ENCODE data around the gene FGF11.

Gene FGF11

DNA sequence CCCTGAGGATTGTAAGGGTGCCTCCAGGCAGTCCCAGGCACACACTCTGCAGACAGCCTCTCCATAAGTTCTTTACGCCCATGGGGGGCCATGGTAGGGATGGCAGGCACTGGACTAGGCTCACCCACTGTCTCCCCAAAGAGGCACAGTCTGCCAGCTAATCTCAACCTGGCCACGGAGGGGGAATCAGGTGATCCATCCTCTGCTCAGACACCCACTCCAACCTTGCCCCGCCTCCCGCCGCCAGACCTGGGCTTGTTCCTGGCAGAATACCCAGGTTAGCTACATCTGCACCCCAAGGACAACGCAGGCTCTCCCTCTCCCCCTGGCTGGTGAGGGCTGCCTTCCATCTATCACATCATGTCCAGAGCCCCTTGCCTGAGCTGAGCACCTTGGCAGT, 30.4 kb upstream of the FGF11 start:
- no peak for DNase-seq

DNA sequence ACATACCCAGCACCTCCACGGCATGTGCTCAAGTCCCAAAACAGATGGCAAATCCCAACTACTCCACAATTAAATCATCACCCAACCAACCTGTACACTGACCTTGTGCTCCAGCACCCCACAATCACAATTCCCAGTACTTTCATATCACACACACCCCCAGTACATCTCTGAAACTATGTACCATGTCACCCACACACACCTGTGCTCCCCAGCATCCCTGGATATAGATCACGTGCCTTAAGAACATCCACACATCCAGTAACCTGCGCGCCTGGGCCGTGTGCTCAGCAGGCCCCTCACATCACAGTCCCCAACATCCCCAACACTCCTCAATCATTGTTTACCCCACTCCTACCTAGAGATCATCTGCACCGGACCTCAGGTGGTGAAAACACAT, 29.6 kb upstream of the FGF11 start:
- DNase-seq: no peak

DNA sequence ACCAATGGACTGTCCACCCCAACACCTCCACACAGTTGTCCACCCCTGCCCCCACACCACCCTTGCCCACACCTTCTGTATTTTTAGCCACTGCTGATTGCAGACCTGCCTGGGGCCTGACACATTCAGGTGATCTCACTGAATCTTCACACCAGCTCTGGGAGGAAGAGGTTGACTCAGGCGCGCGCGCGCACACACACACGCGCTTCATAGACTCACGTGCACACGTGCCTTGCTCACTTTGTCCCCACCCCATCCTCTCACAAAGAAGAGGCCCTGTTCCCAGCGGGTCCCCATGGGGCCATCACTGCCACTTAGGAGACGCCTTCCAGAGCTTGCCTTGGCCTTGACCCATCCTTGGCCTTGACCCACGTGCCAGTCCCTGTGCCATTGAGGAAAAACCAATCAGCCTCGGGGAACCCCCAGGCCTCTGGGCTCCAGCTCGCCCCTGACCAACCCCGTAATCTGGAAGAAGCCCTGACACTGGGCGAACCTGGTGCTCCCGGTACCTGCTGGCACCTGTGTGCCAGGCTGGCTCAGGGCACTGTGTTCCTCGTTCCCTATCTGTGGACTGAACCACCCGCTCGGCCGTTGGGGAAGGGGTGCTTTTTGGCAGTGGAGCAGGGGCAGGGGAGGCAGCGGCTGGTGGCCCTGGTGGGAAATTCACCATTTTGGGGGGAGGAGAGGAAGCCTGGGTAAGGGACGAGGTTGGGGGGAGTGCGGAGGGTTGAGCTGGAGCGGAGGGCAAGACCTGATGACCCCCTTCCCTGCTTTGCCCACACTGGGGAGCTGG, 28.5 kb upstream of the FGF11 start:
- DNase-seq: no peak

DNA sequence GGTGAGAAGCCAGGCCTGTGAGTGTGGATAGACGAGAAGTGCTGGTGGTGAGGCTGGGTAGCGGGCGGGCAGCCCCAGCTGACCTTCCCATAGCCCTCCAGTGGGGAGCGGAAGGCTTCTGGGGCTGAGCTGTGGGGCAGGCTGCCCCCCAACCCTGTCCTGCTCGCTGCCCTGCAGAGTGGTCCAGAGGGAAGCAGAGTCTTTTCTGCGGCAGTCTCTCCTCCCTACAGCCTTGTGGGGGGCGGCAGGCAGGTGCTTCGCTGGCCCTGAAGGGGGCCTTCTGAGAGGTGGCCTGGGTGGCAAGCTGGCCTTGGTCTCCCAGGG, 27.9 kb upstream of the FGF11 start:
- no peak for DNase-seq

DNA sequence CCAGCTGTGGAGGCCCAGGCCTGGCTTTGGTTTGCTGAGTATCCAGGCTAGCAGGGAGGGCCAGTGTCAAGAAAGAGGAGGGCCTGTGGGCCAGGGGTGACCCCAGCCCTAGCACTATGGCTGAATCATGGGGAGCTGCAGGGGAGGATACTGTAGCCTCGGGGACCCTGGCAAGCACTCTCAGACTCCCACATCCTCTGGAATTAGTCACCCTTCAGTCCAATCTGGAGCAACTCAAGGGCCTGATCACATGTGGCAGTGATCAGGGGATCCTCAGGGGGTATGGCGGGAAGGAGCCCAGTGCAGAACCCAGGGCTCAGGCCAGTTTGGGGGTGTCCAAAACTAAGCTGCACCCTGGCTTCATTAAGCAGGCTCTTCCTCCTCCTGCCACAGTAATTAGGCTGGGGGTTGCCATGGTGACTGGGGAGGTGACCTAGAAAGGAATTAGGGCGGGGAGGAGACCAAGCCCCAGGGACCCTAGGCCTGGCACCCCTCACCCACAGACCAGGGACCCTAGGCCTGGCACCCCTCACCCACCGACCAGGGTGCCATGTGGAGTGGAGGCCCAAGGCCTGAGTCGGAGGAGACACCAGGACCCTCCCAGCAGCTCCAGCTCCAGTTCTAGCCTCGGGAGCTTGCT, 25.8 kb upstream of the FGF11 start:
- no peak for DNase-seq

DNA sequence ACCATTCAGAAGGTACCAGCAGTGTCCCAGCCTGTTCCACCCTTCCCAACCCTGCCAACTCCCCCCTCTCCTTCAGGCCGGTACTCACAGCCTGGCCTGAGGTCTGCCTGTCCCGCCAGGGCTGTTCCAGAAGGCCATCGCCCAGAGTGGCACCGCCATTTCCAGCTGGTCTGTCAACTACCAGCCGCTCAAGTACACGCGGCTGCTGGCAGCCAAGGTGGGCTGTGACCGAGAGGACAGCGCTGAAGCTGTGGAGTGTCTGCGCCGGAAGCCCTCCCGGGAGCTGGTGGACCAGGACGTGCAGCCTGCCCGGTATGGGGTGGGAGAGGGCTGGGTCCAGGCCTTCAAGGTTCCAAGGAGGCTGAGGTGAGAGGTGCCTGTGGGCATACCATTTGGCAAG, 24.5 kb upstream of the FGF11 start:
- no peak for DNase-seq

DNA sequence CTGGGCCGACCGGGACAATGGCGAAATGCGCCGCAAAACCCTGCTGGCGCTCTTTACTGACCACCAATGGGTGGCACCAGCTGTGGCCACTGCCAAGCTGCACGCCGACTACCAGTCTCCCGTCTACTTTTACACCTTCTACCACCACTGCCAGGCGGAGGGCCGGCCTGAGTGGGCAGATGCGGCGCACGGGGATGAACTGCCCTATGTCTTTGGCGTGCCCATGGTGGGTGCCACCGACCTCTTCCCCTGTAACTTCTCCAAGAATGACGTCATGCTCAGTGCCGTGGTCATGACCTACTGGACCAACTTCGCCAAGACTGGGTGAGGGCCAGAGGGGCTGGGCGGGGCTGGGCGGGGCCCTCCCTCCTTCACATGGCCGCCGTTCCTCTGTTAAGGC, 23.5 kb upstream of the FGF11 start:
- DNase-seq: no peak

DNA sequence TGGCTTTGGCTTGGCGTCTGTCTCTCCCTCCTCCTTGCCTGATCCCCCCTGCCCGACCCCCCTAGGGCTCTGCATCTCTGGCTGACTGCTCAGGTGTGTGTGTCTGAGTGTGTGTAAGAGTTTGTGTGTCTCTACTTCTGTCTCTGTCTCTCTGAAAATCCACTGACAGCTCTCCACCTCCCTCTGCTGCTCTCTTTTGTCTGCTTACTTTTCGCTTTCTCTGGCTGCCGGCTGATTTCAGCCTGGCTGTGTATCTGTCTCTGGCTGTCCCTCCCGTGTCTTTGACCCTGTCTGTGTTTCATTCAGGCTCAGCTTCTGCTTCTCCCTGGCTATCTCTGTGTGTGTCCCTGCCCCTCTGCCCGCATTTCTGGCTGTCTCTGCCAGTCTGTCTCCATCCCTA, 23.0 kb upstream of the FGF11 start:
- DNase-seq: no peak

DNA sequence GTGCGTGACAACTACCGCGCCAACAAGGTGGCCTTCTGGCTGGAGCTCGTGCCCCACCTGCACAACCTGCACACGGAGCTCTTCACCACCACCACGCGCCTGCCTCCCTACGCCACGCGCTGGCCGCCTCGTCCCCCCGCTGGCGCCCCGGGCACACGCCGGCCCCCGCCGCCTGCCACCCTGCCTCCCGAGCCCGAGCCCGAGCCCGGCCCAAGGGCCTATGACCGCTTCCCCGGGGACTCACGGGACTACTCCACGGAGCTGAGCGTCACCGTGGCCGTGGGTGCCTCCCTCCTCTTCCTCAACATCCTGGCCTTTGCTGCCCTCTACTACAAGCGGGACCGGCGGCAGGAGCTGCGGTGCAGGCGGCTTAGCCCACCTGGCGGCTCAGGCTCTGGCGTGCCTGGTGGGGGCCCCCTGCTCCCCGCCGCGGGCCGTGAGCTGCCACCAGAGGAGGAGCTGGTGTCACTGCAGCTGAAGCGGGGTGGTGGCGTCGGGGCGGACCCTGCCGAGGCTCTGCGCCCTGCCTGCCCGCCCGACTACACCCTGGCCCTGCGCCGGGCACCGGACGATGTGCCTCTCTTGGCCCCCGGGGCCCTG, 22.2 kb upstream of the FGF11 start:
- no peak for DNase-seq

DNA sequence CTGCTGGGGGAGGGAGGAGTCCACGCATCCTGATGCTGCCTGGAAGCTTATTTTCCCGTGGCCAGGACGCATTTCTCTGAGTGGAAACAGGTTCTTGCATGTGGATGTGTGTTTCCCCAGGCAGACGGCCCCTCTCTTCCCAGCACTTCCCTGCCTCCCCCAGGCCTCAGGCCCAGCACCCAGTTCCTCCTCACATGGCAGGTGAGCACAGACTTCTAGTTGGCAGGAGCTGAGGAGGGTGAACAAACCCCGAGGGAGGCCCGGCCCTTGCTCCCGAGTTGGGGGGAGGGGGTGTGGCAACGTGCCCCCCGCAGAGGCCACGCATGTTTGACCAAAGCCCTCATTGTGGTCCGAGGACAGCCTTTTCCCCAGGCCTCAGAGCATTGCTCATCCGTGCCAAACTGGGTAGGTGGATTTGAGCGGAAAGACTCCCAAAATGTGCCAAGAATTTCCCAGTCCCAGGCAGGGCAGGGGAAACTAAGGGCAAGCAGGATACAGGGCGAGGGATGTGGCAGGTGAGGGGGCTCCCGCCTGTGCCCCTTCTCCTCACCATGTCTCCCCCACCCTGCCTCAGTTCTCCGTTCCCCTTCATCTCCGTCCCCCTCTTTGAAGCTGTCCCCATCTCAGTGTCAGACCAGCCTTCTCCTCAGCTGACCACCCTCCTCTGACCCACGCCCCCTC, 20.7 kb upstream of the FGF11 start:
- DNase-seq: no peak

DNA sequence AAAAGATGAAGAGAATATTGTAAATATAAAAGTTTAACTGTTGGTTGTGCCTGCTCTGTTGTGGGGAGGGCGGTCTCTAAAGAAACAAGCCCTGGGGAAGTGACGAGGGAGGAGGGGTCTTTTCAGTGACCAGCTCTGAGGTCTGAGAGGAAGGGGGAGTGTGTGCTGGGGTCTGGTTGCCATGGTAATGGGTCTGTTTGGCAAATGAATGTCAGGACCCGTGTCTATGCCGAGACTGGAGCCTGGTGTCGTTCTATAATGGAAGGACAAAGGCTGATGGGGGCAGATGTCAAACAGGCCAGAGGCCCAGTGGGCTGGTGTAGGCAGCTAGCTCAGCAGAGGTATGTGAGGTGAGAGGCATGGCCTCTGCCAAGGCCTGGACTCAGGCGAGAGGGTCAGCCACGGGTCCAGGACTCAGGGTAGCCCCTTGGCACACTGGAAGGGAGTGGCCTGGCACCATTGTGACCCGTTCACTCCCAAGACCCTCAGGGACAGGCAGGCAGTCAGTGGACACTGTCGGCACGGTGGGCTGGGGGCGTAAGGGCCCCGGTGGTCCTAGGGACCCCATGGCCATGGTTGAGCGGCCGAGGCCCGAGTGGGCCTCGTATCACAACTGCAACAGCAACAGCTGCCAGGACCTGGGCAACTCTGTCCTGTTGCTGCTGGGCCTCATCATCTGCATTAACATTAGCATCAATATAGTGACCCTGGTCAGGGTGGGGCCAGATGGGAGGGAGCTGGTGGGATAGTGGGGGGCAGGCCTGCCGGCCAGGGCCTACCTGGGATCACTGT, 19.3 kb upstream of the FGF11 start, which contains the start of gene SPEM1:
Gene SPEM1, plus strand, starts transcription at position 506 of the 792 bp plus-strand sequence. Its CDS starts 61 bp downstream, at position 567.
- DNase-seq: no peak

DNA sequence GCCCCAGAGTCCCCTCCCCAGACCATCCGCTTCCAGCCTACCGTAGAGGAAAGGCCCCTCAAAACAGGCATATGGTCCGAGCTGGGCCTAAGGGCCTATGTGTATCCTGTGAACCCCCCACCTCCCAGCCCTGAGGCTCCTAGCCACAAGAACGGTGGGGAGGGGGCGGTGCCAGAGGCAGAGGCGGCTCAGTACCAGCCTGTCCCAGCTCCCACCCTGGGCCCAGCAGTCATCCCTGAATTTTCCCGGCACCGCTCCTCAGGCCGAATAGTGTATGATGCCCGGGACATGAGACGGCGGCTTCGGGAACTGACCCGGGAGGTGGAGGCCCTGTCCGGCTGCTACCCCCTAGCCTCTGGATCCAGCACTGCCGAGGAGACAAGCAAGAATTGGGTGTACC, 18.1 kb upstream of the FGF11 start:
- no peak for DNase-seq

DNA sequence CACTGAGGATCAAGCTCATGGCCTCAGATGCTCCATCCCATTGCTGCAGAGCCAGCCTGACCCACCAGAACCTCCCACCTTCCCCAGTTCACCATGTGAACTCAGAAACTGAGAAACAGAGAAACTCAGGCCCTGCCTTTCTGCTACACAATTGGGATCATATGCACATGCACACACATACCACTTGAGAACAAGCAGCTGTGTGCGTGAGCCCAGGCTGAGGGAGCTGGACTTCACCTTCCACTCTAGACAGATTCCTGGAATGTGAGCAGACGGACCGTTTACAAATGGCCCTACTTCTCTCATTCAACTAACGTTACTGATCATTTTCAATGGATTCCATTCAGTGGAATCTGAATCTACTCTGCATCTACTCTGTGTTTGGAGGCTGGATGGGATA, 15.6 kb upstream of the FGF11 start:
- DNase-seq: no peak

DNA sequence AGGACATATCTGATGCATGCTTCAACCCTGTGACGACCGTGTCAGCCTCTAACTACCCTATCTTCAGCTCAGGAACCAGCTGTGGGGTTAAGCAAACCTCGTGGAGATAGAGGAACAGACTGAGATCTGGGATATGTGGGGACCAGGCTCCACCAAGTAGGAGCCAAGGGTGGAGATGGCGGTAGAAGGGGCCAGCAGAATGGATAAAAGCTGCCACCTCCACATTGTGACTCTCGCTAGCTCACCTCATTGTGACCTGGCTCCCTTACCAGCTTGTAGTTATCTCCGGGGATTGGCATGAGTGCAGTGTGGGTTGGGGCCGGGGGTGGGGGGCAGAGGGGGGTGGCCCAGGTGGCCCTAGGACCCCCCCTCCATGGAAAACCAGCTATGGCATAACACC, 14.0 kb upstream of the FGF11 start, which contains the start of gene SPEM2:
Gene SPEM2, plus strand, starts transcription at position 301 of the 400 bp plus-strand sequence. Its CDS starts 73 bp downstream, at position 374.
- no peak for DNase-seq

DNA sequence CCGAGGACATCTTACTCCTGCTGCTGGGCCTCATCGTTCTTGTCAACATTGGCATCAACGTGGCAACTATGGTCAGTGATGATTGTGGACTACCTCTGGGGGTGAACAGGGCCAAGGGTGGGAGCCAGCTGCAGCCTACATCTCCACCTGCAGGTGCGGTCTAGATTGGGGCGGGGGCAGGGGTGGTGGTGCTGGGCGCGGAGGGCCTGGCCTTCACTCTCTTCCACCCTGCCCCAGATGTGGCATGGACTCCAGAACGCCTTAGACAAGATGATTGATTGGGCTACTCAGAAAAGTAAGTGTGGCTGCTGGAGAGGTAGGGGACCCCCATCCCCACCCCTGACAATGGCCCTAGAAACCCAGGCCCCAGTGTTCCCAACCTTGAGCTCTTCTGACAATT, 13.6 kb upstream of the FGF11 start:
- no peak for DNase-seq

DNA sequence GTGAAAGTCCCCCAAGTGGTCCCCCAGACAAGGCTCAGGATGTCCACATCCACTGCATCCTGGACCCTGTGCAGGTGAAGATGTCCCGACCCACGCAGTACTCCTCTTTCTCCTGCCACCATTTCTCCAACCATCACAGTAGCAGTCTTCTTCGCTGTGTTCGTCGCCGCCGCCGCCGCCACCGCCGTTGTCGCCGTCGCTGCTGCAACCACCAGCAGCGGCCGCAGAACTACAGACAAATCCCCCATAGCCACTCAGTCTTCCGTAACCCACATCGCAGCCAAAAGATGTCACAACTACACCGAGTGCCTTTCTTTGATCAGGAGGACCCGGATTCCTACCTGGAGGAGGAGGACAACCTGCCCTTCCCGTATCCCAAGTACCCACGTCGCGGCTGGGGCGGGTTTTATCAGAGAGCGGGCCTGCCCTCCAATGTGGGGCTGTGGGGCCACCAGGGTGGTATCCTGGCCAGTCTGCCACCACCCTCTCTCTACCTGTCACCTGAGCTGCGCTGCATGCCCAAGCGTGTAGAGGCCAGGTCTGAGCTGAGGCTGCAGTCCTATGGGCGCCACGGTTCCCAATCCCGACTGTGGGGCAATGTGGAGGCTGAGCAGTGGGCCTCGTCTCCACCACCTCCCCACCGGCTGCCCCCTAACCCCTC, 13.0 kb upstream of the FGF11 start:
- no peak for DNase-seq

DNA sequence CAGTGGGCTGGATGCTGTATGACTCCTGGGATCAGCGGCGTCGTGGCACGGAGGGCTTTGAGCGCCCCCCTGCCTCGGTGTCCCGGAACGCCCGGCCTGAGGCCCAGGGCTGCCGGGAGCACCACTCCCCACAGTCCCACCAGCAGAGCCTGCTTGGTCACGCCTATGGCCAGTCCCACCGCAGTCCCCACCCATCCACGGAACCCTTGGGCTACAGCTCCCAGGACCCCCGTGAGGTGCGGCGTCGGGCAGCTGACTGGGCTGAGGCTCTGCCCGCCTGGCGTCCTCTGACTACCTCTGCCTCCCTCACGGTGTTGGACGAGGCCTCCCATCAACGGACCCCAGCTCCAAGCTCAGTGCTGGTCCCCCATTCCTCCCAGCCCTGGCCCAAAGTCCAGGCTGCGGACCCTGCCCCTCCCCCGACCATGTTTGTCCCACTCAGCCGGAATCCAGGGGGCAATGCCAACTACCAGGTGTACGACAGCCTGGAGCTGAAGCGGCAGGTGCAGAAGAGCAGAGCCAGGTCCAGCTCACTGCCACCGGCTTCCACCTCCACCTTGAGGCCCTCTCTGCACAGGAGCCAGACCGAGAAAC, 12.3 kb upstream of the FGF11 start:
- no peak for DNase-seq

DNA sequence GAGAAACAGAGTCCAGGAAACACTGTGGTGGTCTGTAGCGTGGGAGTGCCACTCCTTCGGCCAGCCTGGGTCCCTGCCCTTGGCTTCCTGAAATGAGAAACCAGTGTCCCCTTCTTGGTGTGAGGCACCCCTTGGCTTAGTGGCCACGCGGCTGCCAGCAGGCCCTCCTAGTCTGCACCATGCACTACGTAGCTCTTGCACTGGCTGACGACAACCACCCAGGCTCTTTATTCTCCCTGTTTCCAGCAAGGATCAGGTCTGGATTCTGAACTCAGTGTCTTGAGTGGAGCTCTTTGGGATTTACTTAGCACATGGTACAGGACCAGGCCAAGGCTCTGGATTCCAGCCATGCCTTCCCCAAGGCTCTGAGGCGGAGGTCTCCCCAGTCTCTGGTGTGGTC, 11.8 kb upstream of the FGF11 start:
- no peak for DNase-seq

DNA sequence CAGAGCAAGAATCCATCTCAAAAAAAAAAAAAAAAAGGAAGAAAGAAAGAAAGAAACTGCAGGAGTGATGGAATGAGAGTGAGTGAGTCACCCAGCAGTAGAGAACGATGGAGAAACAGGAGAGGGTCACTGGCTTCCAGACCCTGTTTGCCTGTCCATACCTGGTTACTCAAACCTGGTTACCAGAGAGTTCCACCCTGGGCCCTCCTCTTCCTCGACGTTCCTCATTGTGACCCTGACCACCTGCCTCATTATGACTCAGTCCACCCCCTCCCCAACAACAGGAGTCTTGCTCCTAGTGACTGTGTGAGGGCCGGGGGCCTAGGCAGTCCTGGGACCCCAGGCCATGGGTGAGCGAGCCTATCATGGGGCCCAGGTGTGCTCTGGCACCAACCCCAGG, 10.8 kb upstream of the FGF11 start, which contains the start of gene SPEM3:
Gene SPEM3, plus strand, starts transcription at position 301 of the 400 bp plus-strand sequence. Its CDS starts 46 bp downstream, at position 347.
- DNase-seq: no peak

DNA sequence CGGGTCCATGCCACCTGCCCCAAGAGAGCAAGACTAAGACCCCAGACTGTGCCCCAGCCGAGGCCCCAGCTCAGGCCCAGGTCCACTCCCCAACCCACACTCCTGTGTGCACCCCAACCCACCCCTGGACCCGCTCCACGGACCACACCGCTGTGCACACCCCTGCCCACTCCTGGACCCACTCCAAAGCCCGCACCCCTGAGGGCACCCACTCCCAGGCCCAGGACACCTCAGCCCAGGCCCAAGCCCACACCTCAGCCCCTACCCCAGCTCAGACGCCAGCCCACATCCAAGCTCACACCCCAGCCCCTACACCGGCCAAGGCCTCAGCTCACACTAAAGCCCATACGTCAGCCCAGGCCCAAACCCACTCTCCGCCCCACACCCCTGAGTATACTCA, 9.6 kb upstream of the FGF11 start:
- no peak for DNase-seq

DNA sequence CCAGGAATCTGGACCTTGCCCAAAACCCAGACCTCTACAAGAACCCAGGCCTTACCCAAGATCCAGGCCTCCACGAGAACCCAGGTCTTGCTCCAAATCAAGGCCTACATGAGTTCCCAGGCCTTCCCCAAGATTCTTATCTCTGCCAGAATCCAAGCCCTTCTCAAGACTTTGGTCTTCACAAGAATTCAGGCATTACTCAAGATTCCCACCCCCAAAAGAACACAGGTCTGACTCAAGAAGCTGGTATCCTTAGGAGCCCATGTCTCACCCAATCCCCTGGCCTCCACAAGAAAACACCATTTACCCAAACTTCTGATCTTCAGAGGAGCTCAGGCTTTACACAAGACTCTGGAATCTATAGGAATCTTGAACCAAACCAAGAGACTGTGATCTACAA, 8.1 kb upstream of the FGF11 start:
- no peak for DNase-seq

DNA sequence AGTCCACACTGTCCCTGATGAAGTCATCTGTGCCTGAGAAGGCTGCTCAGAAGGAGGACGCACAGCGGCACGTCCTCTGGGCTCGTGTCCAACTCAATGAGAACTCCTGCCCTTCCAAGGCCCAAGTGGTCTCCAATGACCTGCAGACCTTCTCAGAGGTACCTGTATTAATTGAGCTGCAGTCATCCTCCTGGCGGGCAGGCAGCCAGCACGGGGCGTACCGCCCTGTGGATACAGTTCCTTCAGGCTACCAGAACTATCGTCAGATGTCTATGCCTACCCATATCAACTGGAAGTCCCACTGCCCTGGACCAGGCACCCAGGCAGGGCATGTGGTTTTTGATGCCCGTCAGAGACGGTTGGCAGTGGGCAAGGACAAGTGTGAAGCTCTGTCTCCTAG, 7.0 kb upstream of the FGF11 start:
- no peak for DNase-seq
